GM18508 (cell line): ENCODE measurements around the gene HNRNPR.
A peak's percentile ranks its signal among the peaks of the same experiment; 100 is the strongest.

Source experiments
- ATAC-seq: cut with Tn5 transposase; IDR thresholded peaks from one replicate; pipeline ENCODE4 v1.9.1; 2021; ENCODE audit warnings: moderate number of reproducible peaks; ENCODE audit not compliant: insufficient read depth, unreplicated experiment

Gene HNRNPR

DNA sequence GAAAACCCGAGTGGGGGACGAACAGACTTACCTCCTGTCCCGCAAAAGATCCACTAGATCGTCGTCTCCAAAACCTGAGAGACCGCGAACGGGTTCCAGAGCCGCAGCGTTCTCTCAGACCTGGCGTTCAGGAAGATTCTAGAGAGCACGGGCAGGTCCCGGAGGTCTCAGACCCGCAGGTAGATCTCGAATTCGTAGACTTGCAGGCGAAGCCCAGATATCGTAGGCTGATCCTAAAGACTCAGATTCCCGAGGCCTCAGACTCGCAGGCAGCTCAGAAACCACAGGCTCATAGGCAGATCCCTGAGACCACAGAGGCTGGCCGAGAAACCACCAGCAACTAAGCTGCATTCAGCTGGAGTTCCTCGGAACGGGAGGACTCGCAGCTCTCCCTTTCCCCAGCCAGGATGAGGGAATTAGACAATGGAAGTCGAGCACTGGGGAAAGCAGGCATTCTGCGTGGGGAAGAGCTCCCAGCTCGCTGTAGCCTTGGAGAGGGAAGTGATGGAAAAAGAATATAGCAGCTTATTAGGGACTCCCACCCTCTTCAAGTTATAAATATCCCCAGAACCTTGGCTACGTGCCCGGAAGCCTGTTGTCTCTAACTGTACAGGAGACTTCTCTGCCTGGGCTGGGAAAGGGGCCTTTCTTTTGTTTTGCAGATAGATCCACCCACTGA, 25.4 kb upstream of the HNRNPR start, which contains the start of gene ZNF436:
ZNF436 (minus strand) TSS at position 502 of the 679 bp plus-strand sequence. CDS start 1,831 bp downstream, outside the sequence.
- ATAC-seq, result no peak

DNA sequence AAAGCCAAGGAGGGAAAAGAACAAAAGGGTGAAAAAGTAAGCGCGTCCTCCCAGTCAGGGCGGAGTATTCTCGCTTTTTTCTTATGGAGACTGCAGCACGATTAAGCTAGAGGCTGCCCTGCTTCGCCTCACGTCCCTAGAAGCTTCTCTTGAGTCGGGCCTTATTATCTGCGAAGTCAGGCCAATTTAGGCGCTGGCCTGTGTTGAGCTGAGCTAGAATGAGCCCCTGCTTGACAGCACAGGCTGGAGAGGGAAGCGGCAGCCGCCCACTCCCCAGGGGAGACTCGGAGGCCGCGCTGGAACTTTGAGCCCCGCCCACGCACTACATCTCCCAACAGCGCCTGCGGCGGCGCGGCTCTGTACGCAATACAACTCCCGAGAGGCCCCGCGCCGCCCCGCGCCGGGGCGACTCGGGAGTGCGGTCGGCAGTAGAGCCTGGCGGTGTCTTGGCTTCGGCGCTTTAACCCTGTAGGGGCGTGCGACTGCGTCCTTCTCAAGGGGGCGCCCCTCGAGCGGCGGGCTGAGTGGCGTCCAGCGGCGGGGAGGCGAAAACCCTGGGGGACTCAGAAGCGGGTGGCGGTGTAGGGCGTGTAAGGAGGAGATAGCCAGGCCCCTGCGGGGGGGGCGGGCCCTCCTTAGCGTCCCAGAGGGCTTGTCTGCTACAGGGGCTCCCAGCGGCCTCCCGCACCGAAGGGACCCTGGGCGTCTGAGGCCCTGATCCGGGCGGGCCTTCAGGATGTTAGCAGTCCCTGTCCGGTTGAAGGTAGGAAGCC, 24.7 kb upstream of the HNRNPR start:
- ATAC-seq, result peak; percentile 37

DNA sequence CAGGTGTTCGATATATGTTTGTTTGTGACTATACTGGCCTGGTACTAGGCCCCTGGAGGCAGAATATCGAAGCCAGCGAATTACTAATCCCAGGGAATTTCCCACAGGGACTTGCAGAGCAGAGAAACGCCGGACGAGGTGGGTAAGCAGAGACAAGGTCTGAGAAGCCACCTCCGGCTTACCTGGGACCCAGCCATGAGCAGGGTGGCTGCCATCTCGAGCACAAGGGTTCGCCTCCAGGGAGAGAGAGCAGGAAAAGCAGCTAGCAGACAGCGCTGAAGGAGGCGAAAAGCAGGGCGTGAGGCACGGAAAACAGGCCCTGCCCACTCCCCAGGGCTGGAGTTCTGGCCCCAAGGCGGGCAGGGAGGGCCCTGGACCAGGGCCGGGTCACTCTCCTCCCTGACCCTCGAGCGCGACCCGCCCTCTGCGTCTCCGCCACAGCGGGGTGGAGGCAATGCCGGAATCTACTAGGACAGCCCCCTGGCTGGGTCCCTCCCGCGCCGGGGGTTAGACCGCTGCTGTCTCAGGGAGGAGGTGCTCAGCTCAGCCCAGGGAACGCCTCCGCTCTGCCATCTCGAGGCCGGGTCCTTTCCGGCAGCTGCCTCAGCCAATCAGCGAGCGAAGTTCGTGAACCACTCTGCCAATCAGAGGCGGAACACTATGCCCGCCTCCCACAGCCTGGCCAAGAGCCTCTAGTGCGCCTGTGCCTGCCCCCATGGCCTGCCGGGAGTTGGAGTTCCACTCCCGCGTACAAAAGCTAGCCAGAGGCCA, 23.9 kb upstream of the HNRNPR start:
- ATAC-seq, result peak; percentile 86

DNA sequence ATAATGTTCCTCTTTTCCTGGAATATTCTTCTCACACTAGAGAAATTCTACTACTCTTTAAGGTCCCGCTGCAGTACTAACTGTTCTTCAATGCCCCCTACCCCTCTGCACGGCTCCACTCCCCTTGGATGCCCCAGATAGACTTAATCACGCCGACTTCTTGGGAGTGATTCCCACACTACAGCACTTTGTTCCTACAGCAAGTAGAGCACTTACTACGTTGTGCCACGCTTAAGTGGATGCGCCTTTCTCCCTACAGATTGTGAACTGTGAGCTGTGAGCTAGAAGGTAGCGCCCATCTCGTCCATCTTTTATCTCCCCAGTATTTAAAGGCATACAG, 23.3 kb upstream of the HNRNPR start:
- ATAC-seq, result no peak

DNA sequence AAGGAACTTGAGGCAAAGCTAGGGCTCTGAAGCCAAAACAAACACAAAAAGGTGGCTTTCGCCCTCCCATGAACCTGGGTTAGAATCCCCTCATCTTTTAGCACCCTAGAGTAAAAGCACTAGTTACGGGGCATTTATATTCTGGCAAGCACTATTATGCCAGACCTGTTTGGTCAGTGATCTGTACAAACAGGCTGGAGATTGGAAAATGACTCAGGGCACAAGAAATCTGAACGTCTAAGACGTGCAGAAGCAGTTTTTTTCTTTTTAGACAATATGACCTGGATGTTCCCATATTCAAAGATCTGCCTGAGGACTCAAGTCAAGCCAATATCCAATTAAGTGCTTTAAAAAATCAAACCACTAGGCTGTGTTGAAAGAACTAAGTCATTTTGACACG, 22.5 kb upstream of the HNRNPR start:
- no peak for ATAC-seq

DNA sequence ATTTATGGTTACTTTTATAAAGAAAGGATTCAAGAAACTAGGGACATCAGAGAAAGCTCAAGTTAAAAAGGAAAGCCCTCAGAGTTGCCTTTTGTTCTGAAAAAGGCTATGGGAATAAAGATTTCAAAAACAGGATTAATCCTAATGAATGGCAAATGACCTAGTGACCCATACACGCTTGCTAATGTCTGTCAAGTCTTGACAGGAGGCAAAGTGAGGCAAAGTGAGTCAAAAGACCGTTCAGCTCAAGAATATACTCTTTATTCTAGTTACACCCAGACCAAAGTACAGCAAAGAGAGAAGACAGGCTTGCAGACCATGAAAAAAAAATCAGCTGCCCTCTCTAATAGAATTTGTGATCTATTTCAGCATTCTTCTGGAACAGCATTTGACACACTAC, 22.1 kb upstream of the HNRNPR start:
- no peak for ATAC-seq

DNA sequence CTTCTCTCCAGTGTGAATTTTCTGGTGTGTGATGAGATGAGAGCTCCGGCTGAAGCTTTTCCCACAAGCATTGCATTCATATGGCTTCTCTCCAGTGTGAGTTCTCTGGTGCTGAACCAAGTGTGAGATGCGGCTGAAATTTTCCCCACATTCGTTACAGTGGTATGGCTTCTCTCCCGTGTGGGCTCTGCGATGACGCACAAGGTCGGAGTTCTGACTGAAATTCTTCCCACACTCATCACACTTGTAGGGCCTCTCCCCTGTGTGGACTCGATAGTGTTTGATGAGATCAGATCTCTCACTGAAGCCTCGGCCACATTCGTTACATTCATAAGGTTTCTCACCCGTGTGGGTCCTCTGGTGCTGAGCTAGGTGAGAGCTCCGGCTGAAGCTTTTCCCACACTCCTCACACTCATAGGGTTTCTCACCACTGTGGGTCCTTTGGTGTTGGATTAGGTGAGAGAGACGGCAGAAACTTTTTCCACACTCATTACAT, 18.2 kb upstream of the HNRNPR start:
- no peak for ATAC-seq

DNA sequence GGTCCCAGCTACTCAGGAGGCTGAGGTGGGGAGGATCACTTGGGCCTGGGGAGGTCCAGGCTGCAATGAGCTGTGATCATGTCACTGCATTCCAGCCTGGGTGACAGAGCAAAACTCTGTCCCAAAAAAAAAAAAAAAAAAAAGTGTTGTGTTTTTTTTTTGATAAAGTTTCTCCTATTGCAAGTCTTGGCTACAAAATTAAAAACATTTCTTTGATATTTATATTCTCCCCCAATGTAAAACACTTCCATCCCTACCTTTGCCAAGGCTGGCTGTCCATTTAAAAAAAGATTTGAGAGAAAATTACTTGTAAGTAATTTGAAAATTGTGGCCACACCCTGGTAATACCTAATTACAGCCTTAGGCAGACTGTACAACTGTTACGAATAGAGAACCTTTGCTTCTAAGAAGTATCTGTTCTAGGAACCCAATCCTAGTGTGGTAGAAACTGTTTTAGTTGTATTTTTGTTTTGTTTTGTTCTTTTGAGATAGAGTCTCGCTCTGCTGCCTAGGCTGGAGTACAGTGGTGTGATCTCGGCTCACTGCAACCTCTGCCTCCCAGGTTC, 14.3 kb upstream of the HNRNPR start:
- ATAC-seq, result no peak

DNA sequence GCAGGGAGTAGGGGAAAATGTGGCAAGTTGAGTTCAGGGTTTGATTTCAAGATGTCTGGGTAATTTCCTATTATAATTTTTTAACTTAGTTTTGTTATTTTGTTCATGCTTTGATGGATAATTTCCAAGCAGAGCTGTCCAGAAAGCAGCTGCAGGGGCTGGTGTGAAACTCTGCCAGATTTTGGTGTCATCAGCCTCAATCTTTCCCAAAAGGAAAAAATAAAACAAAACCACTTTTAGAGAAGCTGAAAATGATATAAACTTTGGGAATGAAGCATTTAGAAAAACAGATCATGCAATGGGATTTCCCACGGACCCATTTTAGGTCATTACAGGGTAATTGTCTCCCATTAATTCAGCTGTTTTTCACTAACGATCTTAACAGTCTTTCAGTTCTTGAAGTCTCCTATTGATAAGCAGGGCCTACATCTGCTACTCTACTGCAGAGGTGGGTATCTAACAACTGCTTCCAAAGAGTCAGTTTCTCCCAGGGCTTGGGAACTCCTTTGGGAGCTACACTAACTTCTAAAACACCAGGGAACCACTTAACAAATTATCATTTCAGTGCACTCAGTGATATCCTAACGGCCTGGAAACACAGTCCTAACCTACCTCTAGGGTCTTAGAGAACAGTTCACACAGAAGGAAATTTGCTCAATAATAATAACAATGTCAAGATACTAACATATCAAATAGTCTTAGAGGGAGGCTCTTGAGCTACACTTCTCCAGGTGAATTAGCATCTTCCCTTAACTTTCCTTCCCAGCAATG, 13.2 kb upstream of the HNRNPR start:
- ATAC-seq, result no peak

DNA sequence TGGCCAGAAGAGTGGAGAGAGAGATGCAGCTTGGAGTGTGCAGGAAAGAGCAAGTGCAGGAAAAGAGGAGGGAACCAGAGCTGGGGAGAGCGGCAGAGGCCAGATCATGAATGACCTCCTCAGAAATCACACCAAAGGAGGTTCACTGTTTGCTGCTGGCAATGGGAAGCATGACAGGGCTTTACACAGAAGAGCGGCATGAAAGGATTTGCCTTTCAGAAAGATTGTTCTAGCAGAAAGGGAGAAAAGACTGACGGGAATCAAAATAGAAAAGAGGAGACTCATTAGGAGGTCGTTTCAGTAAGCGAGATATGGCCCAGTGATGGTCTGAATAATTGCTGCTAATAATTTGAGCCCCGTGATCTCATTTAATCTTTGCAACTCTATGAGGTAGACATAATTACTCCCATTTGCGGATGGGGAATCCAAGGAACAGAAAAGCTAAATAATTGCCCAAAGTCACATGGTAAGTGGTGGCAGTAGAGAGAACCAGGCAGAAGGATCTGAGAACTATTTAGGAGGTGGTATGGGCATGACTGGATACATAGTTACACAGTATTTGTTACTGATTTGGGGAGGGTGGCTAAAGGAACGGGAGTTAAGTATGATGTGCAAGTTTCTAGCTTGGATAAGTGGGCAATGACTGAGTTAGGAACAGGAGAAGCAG, 12.5 kb upstream of the HNRNPR start:
- ATAC-seq, result no peak

DNA sequence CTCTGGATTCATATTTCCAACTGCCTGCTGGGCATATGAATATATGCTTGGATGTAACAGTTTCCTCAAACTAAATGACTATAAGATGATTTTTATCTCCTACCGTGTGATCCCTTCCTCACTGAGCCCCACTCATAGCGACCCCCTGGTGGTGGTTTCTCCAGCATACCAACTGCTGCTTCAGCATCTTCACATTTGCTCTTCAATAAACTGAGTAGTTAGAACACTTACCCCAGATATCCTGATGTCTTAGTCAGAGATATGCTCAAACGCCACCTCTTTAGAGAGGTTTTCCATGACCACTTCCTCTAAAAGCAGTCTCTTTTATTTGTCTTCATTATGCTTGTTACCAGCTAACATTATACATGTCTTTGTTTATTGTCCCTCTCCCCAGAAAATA, 10.2 kb upstream of the HNRNPR start:
- no peak for ATAC-seq

DNA sequence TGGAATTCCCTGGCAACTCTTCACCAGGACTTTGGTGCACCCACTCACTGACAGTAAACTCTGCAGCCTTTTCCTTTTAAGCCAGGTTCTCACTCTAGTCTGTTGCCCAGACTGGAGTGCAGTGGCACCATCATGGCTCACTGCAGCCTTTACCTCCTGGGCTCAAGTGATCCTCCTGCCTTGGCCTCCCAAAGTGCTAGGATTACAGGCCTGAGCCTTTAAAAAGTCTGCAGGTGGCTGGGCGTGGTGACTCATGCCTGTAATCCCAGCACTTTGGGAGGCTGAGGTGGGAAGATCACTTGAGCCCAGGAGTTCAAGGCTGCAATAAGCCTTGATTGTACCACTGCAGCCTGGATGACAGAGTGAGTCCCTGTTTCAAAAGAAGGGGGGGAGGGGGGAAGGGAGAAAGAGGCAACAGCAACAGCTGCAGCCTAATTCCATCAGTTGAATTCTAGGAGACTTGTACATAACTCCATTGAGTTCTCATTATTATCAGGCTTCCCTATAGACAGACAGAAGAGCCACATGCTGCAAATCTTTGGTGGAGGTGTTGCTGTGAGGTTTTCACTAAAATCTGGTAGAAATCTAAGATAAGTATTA, 8.1 kb upstream of the HNRNPR start:
- no peak for ATAC-seq

DNA sequence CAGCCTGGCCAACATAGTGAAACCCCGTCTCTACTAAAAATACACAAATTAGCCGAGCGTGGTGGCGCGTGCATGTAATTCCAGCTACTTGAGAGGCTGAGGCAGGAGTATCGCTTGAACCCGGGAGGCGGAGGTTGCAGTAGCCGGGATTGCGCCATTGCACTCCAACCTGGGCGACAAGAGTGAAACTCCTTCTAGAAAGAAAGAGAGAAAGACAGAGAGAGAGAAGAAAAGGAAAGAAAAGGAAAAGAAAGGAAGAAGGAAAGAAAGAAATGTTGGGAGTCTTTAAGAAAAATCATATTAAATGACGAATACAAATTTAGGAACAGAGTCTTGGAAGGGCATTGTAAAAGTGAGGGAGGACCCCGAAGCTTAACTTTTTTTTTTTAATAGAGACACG, 1.8 kb upstream of the HNRNPR start:
- ATAC-seq, result no peak

DNA sequence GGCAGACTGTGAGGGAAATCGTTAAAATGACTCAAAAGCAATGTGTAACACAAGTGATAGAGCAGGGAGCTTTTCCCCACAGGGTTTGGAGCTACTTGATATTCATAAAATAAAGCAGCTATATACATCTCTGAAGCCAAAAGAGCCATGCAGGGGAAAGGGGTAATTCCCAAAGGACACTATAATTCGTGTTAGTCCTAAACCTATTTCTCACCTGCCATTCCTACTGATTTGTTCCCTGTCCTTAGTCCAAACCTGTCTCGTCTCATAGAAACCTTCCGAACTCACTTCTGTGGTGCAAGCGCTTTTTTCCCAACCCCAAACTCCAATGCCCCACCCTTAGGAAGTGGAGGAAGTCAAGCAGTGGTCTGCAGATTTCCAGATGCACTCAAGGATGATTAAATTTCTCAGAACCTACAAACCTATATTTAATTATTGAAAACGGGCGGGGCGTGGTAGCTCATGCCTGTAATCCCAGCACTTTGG, 946 bp upstream of the HNRNPR start:
- ATAC-seq, result no peak

DNA sequence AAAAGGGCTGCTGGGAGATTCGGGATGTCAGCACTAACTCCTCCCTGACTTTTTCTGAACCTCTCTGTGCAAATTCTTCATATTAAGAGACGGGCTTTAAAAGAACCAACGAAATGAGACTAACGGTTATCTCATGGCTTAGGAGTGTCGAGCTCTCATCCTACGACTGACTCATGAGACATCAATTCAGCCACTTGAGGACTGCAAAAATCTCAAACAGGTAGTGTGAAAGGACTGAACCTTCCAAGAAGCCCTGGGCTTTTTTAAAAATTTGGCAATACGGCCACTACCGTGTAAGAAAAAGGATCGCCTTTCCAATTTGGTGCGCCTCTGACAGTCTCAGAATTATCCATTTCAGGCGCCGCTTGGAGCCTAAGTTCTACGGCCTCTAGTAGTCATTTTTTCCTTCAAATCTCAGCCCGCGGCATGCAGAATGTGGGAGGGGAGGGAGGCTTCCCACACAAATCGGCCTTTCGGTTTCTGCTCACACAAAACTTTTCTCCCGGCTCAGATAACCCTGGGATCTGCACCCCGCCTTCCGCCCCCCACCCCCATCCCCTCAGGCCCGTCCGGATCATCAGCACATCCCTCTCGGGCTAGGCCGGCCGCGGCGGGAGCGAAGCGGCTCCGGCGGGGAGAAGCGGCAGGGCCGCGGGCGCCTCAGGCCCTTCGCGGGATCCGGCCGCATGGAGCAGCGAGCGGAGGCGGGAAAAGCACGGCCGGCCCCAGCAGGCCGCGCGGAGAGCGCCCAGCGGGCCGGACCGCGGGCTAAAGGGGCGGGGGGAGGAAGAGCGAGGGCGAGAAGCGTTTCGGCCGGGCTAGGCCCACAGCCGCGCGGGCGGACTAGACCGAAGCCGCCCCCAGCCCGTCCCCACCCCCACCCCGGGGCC, 618 bp downstream of the HNRNPR start:
- ATAC-seq, result no peak

DNA sequence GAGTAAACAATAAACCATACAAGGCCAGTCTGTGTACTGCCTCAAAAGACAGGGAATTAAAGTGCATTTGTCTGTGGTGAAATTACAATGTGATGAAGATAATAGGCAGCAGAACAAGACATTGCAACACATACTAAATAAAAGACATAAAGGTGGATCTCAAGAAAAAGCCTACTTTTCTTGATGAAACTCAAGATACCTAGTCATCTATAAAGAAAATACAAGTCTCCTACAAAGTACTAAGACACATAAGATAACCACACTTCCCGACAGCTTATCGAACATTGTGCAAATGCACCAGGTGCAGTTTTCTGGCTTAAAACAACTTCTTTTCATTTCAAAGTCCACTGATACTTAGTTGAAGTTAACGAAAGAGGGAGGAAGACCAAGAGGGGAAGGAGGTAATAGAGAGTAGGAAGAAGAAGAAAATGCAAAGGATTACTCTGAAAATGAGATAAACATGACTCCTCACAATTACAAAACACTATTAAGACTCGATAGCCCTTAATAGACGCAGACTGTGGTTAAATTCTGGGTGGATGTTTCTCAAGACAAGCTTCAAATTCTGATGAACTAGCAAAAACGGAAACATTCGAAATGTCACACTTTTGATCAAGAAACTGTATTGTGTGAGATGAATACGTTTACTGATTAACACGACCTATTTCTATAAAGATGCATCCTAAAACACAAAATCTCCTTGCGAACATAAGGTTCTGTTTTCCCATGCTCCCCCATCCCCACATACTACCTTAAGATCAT, 2.0 kb downstream of the HNRNPR start:
- ATAC-seq, result no peak

DNA sequence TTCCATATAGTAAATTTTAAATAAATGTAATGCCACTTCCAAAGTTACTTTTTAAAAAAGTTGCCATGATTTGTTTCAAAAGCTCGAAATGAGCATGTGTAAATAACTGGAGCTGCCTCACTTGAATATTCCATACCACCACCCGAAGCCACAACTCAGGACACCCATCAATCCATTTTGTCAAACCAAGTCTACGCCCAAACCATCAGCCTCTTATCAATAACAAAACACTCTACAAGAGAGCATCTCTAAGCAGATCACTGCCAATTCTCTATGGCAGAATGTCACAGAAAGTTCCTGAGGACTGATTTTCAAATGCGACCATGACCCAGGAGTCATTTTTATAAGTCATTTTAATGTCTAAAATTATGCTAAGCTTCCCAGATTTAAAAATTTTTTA, 4.5 kb downstream of the HNRNPR start:
- no peak for ATAC-seq
